ENCODE measurements around the gene CAMTA1. TPM values are rescaled to one million over a fixed set of nuclear protein-coding genes. Genes with fewer than 3 reads are reported as not detected.

Gene CAMTA1
- total and polyA plus RNA-seq, 12 donors: 123 to 265 (median 142) TPM

DNA sequence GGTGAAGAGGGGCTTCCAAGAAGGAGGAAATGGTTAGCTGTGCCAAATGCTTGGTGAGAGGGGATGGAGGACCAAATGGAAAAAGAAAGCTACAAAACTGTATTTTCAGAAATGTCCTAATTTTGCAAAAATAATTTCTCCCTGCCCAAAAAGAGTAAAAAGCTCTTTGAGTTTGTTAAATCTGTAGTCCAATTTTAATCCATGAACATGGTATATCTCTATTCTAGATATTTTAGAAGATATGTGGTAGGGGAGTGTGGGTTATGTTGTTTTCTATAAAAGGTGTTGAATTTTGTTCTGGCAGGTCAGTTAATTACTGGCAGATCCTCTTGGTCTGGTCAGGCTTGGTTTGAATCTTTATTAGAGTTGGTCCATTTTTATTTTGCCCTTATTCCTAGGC lies 511.7 kb downstream of the CAMTA1 start:
- TF ChIP-seq, protein P1, sequence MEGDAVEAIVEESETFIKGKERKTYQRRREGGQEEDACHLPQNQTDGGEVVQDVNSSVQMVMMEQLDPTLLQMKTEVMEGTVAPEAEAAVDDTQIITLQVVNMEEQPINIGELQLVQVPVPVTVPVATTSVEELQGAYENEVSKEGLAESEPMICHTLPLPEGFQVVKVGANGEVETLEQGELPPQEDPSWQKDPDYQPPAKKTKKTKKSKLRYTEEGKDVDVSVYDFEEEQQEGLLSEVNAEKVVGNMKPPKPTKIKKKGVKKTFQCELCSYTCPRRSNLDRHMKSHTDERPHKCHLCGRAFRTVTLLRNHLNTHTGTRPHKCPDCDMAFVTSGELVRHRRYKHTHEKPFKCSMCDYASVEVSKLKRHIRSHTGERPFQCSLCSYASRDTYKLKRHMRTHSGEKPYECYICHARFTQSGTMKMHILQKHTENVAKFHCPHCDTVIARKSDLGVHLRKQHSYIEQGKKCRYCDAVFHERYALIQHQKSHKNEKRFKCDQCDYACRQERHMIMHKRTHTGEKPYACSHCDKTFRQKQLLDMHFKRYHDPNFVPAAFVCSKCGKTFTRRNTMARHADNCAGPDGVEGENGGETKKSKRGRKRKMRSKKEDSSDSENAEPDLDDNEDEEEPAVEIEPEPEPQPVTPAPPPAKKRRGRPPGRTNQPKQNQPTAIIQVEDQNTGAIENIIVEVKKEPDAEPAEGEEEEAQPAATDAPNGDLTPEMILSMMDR (IDR thresholded peaks at IDR 0.05): no peak
- intact Hi-C loops (cut with DNase I): loop anchor here in 2 of 10 donors (10.0 kb wide), 1 partner anchor 68 kb away; no protein-coding TSS in a partner anchor
- H3K27me3 ChIP-seq: no peaks in the 10 kb centered on the region
- peaks cover 0 to 21% (median 12%) of the 10 kb centered on the region in 11 donors for H3K9me3 ChIP-seq
- DNase-seq: no peak
- ATAC-seq: no peak
- H3K4me1 ChIP-seq: peaks cover 0 to 30% (median 22%) of the 10 kb centered on the region in 9 donors
- no peaks in the 10 kb centered on the region for H3K36me3 ChIP-seq
- H3K4me3 ChIP-seq: no peak overlapping the region
- H3K27ac ChIP-seq: no peak overlapping the region

DNA sequence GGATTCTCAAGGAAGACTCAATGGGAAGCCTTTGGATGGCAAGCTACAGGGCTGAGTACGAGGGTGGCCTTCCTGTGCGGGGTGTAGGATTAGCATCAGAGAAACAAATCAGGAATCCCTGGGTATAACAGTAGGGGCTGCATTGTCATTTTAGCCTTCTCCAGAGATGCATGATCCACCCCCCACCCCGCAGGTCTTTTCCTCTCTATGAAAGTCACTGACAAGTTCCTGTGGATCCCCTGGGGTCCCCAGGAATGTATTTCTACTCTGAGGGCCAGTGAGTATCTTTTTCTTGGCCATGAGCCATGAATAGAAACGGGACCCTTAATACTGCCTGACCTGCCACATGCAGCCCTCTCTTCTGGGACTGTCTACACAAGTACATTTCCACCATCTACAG lies 512.9 kb downstream of the CAMTA1 start:
- Histone ChIP-seq H3K4me3 (no peak overlapping the region), H3K9me3 (peaks cover 0 to 21% (median 12%) of the 10 kb centered on the region in 11 donors), H3K27ac (peak overlapping the region in 1 of 10 donors; percentile 69), H3K4me1 (peaks cover 0 to 18% (median 15%) of the 10 kb centered on the region in 9 donors), H3K36me3 (no peaks in the 10 kb centered on the region), H3K27me3 (no peaks in the 10 kb centered on the region)
- DNase-seq (no peak), ATAC-seq (no peak)
- TF ChIP-seq, protein P1 (IDR thresholded peaks at IDR 0.05): no peak
- intact Hi-C loops (cut with DNase I): loop anchor here in 2 of 10 donors (10.0 kb wide), 1 partner anchor 67 kb away; no protein-coding TSS in a partner anchor
- WGBS, 2 donors: 56 to 59% methylated on average over 4 of the region's 4 CpGs

DNA sequence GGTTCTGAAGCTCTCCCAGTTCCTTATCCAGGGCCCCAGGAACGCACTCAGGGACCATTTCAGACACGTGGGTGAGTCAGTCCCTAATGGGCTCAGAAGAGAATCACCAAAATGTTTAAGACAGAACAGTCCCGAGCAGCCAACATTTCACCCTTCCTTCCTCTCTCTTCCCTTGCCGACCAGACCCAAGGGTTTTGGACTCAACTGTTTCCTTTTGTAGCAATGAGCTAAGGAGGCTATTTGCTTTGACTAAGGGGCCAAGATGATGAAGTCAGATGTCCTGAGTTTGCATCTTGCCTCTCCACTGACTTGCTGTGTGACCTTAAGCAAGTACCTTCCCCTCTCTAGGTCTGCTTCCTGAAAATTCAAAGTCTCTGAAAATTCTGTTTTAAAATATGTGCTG lies 513.5 kb downstream of the CAMTA1 start:
- Histone ChIP-seq H3K27me3 (no peaks in the 10 kb centered on the region), H3K4me1 (peaks cover 0 to 18% (median 15%) of the 10 kb centered on the region in 9 donors), H3K9me3 (peaks cover 0 to 21% (median 12%) of the 10 kb centered on the region in 11 donors), H3K4me3 (no peak overlapping the region), H3K27ac (peak overlapping the region in 1 of 10 donors; percentile 69), H3K36me3 (no peaks in the 10 kb centered on the region)
- TF ChIP-seq, protein P1 (IDR thresholded peaks at IDR 0.05): no peak
- no peak for DNase-seq
- peak in 1 of 8 donors; percentile 25 for ATAC-seq
- WGBS, 2 donors: 44 to 54% methylated on average over 4 of the region's 4 CpGs
- intact Hi-C loops (cut with DNase I): loop anchor here in 2 of 10 donors (10.0 kb wide), 1 partner anchor 66 kb away; no protein-coding TSS in a partner anchor

DNA sequence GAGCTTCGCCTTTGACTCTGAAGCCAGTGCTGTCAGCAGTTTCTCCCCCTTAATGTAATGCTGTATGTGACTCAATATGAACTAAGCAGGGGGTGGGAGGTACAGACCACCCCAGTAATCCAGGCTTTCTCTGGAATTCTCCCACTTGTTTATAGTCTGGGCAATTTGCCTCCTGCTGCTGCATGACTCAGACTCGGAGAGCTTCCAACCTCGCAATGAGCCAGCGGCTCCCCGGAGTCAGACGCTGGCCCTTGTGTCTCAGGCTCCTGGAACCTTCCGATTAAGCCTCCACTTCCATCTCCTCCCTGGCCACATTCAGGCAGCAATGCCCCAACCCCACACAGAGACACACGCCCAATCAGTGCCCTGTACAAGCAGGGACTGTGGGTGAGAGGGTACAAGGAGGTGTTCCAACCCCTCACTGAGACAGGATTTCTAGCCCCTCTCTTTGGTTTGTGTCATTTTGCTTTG lies 514.1 kb downstream of the CAMTA1 start:
- 17 to 18% methylated on average over 8 of the region's 8 CpGs for WGBS, 2 donors
- Histone ChIP-seq H3K4me3 (no peak overlapping the region), H3K4me1 (peaks cover 0 to 18% (median 15%) of the 10 kb centered on the region in 9 donors), H3K27me3 (no peaks in the 10 kb centered on the region), H3K27ac (peak overlapping the region in 3 of 10 donors; percentile 2 to 77 (median 4)), H3K36me3 (no peaks in the 10 kb centered on the region), H3K9me3 (peaks cover 0 to 21% (median 12%) of the 10 kb centered on the region in 11 donors)
- DNase-seq (peak; percentile 56 to 59), ATAC-seq (peak; percentile 63 to 94 (median 86))
- TF ChIP-seq, protein P1 (IDR thresholded peaks at IDR 0.05): no peak
- intact Hi-C loops (cut with DNase I): loop anchor here in 2 of 10 donors (10.0 kb wide), 1 partner anchor 65 kb away; no protein-coding TSS in a partner anchor
